Anterior cingulate cortex (tissue), 58 donors: ENCODE data around the gene MSN.
"Not testable (repeated sequence)": the region's sequence is repeated elsewhere in the genome, so short reads cannot be mapped to it uniquely, and the experiment has no call there.

Source experiments
- DNase-seq, 58 donors: peaks; one replicate each; lab custom pipeline; 2025; lab: John Stamatoyannopoulos, UW

MSN gene

GRCh38 chrX:65667503-65668376 lies at the start of gene MSN:
Gene MSN (plus strand): TSS chrX:65667654. CDS start chrX:65667842, 188 bp downstream.
- peak in 50 of 58 donors; percentile 0 to 52 (median 17) for DNase-seq

GRCh38 chrX:65620096-65620705 lies 47.3 kb upstream of the MSN start:
- DNase-seq: not testable (repeated sequence)

GRCh38 chrX:65630771-65631170 lies 36.7 kb upstream of the MSN start:
- no peak for DNase-seq

- DNase-seq: no peak
These were observed 33.6 kb upstream of the MSN start for GRCh38 chrX:65633826-65634225.

GRCh38 chrX:65634732-65635131 lies 32.7 kb upstream of the MSN start:
- no peak for DNase-seq

- no peak for DNase-seq
These were observed 32.1 kb upstream of the MSN start for GRCh38 chrX:65635378-65635777.

GRCh38 chrX:65635822-65636221 lies 31.6 kb upstream of the MSN start:
- no peak for DNase-seq

- DNase-seq: not testable (repeated sequence)
These were observed 31.2 kb upstream of the MSN start for GRCh38 chrX:65636261-65636660.

- DNase-seq: no peak
These were observed 30.1 kb upstream of the MSN start for GRCh38 chrX:65637335-65637734.

- no peak for DNase-seq
These were observed 24.5 kb upstream of the MSN start for GRCh38 chrX:65642914-65643491.

- DNase-seq: no peak
These were observed 23.9 kb upstream of the MSN start for GRCh38 chrX:65643531-65644052.

- DNase-seq: peak in 45 of 58 donors; percentile 0 to 72 (median 12)
These were observed 22.7 kb upstream of the MSN start for GRCh38 chrX:65644621-65645289.

GRCh38 chrX:65647801-65648200 lies 19.7 kb upstream of the MSN start:
- DNase-seq: no peak

- DNase-seq: no peak
These were observed 15.4 kb upstream of the MSN start for GRCh38 chrX:65652098-65652497.

- DNase-seq: not testable (repeated sequence)
These were observed 10.4 kb upstream of the MSN start for GRCh38 chrX:65657009-65657441.

GRCh38 chrX:65657659-65658058 lies 9.8 kb upstream of the MSN start:
- DNase-seq: no peak

- DNase-seq: no peak
These were observed 9.2 kb upstream of the MSN start for GRCh38 chrX:65658229-65658628.

GRCh38 chrX:65667157-65667502 lies 324 bp upstream of the MSN start:
- DNase-seq: no peak

- DNase-seq: peak in 48 of 58 donors; percentile 0 to 60 (median 12)
These were observed 1.2 kb downstream of the MSN start for GRCh38 chrX:65668377-65669310.

- DNase-seq: no peak
These were observed 3.8 kb downstream of the MSN start for GRCh38 chrX:65671286-65671685.
